ENCODE results near the gene LRRC17. TPM values are rescaled to one million over a fixed set of nuclear protein-coding genes. Genes with fewer than 3 reads are reported as not detected.

LRRC17 gene
- total RNA-seq, 2 experiments from 2014 or later = 0.33 TPM; not detected in 1

Other genes with a start within 250 kb of the LRRC17 start
- 1 to 10 TPM; 4.5 to 5.0 TPM for gene POLR2J2, start 241.3 kb upstream of the LRRC17 start, total RNA-seq
- 1 to 10 TPM; 4.6 to 7.6 TPM for gene FAM185A, start 164.0 kb upstream of the LRRC17 start, total RNA-seq
- gene FBXL13, start 161.8 kb downstream of the LRRC17 start, total RNA-seq = under 1 TPM; 0.45 to 0.63 TPM
- 10 to 100 TPM; 49.7 to 53.3 TPM for gene ARMC10, start 162.1 kb downstream of the LRRC17 start, total RNA-seq
- 1 to 10 TPM; 8.4 to 9.3 TPM for gene NAPEPLD, start 236.1 kb downstream of the LRRC17 start, total RNA-seq

Measured in activated CD4-positive, alpha-beta memory T cell treated with anti-CD3 and anti-CD28 coated beads for 36 hours (primary cell).